ENCODE measurements around the gene SIRT7. TPM values are rescaled to one million over a fixed set of nuclear protein-coding genes. Genes with fewer than 3 reads are reported as not detected.

Gene SIRT7
- total RNA-seq, 1 experiment from 2014 or later: 24.2 TPM

DNA sequence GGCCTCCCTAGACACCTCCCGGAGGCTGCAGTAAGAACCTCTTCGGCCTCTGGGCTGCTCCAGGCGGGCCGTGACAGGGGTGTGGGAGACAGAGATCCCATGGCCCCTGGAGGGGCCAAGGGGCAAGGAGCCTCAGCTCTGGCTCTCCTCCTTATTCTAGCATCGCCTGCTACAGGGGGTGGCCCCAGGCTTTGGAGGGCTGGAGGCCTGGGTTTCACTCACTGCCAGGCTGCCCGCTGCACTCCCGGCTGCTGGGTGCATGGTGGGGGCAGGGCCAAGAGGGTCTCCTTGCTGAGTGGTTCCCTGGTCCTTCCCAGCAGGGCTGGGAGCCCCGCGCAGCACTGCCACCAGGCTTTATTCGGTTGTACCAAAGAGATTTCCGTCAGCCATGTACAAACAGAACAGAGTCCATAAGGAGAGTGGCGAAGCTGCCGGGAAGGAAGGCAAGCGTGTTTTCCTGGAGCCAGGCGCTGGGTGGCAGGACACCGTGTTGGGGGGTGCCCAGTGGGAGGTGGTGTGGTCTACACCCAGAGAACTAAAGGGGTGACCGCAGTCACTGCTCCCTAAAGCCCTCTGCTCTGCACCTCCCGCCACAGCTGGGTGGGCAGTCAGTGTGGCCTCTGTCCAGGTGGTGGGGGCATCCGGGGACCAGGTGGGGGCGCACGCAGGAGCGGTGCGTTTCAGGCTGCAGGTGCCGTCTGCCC lies 13.9 kb downstream of the SIRT7 start:
- ChIA-PET POLR2A (no interaction called here), CTCF (interaction anchor here (1.3 kb wide), 1 partner anchor 34 kb away, joined by 5 read pairs; no protein-coding TSS in a partner anchor)
- H3K27ac Mint-ChIP-seq: no peak overlapping the region
- ATAC-seq: no peak
- TF ChIP-seq ARID4B (CRISPR knock-in tag; IDR thresholded peaks at IDR 0.05; ENCODE audit: borderline replicate concordance): no peak
- TF ChIP-seq NR3C1 (CRISPR knock-in tag; conservative IDR thresholded peaks at IDR 0.05; ENCODE audit: low read depth): no peak
- TF ChIP-seq CREB1 (CRISPR knock-in tag; IDR thresholded peaks at IDR 0.05): no peak
- TF ChIP-seq SOX15 (CRISPR knock-in tag; IDR thresholded peaks at IDR 0.05): no peak
- TF ChIP-seq PRDM15 (CRISPR knock-in tag; IDR thresholded peaks at IDR 0.05): no peak
- TF ChIP-seq KAT7 (CRISPR knock-in tag; IDR thresholded peaks at IDR 0.05; ENCODE audit: borderline replicate concordance): no peak
- no peak for TF ChIP-seq FOXP1 (CRISPR knock-in tag; IDR thresholded peaks at IDR 0.05; ENCODE audit: borderline replicate concordance)
- no peak for DNase-seq (ENCODE audit: low spot score)
- H3K4me3 Mint-ChIP-seq: no peak overlapping the region
- H3K36me3 Mint-ChIP-seq: peaks cover 7% of the 10 kb centered on the region; the same call in 1 of the 2 replicates
- H3K27me3 Mint-ChIP-seq (ENCODE audit: low read depth): peaks cover 13% of the 10 kb centered on the region
- H3K9me3 Mint-ChIP-seq: no peaks in the 10 kb centered on the region
- no peaks in the 10 kb centered on the region for H3K4me1 Mint-ChIP-seq

DNA sequence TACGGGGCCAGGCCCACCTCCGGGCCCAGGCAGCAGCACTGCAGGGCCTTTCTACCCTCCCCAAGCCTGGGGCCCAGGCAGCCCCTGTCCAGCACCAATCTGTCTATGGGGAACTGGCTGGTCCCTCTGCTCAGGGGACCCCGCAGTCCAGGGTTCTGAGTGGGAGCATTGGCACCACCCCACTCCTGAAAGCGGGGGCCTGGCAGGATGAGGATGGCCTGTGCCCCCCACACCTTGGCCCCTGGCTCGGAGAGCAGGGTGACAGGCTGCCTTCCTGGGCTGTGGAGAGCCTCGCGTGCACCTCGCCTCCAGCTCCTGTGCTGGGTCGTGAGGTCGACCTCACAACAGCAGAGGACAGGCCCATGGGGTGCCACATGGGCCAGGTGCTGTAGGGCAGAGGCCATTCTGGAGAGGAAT lies 14.6 kb downstream of the SIRT7 start:
- POLR2A ChIA-PET: no interaction called here
- peaks cover 8% of the 10 kb centered on the region; the same call in 1 of the 2 replicates for H3K36me3 Mint-ChIP-seq
- DNase-seq (ENCODE audit: low spot score): no peak
- no peaks in the 10 kb centered on the region for H3K4me1 Mint-ChIP-seq
- H3K27me3 Mint-ChIP-seq (ENCODE audit: low read depth): peaks cover 13% of the 10 kb centered on the region
- no peak overlapping the region for H3K27ac Mint-ChIP-seq
- H3K4me3 Mint-ChIP-seq: no peak overlapping the region
- no peaks in the 10 kb centered on the region for H3K9me3 Mint-ChIP-seq
- CTCF ChIA-PET: interaction anchor here (0.8 to 1.3 kb wide), 2 partner anchors 11 to 34 kb away, joined by 3 to 5 read pairs; no protein-coding TSS in a partner anchor
- TF ChIP-seq GABPB1 (CRISPR knock-in tag; IDR thresholded peaks at IDR 0.05) (0 out of 2 replicates have a peak, but pooled peaks have one; percentile 2), ZNF121 (CRISPR knock-in tag; IDR thresholded peaks at IDR 0.05) (no peak), ZNF219 (CRISPR knock-in tag; IDR thresholded peaks at IDR 0.05; ENCODE audit: borderline replicate concordance) (no peak)
- ATAC-seq: no peak

GRCh38 chr17:81902653-81903414 lies 15.1 kb downstream of the SIRT7 start:
- Mint-ChIP-seq H3K36me3 (peaks cover 14% of the 10 kb centered on the region), H3K27me3 (ENCODE audit: low read depth) (peaks cover 13% of the 10 kb centered on the region), H3K4me3 (peak overlapping the region; percentile 48), H3K9me3 (no peaks in the 10 kb centered on the region), H3K27ac (no peak overlapping the region), H3K4me1 (no peaks in the 10 kb centered on the region)
- DNase-seq (ENCODE audit: low spot score) (peak; percentile 54), ATAC-seq (peak; percentile 44)
- CTCF ChIA-PET: interaction anchor here (0.6 to 1.8 kb wide), 5 partner anchors 11 to 117 kb away, joined by 3 to 5 read pairs (median 3); no protein-coding TSS in a partner anchor
- POLR2A ChIA-PET: interaction anchor here (1.5 kb wide), 1 partner anchor 33 kb away, joined by 4 read pairs; no protein-coding TSS in a partner anchor
- TF ChIP-seq, protein P1, sequence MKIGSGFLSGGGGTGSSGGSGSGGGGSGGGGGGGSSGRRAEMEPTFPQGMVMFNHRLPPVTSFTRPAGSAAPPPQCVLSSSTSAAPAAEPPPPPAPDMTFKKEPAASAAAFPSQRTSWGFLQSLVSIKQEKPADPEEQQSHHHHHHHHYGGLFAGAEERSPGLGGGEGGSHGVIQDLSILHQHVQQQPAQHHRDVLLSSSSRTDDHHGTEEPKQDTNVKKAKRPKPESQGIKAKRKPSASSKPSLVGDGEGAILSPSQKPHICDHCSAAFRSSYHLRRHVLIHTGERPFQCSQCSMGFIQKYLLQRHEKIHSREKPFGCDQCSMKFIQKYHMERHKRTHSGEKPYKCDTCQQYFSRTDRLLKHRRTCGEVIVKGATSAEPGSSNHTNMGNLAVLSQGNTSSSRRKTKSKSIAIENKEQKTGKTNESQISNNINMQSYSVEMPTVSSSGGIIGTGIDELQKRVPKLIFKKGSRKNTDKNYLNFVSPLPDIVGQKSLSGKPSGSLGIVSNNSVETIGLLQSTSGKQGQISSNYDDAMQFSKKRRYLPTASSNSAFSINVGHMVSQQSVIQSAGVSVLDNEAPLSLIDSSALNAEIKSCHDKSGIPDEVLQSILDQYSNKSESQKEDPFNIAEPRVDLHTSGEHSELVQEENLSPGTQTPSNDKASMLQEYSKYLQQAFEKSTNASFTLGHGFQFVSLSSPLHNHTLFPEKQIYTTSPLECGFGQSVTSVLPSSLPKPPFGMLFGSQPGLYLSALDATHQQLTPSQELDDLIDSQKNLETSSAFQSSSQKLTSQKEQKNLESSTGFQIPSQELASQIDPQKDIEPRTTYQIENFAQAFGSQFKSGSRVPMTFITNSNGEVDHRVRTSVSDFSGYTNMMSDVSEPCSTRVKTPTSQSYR (CRISPR knock-in tag; IDR thresholded peaks at IDR 0.05): 0 out of 2 replicates have a peak, but pooled peaks have one; percentile 18
- no peak for TF ChIP-seq ZMAT4 (CRISPR knock-in tag; IDR thresholded peaks at IDR 0.05)
- no peak for TF ChIP-seq E2F4 (CRISPR knock-in tag; IDR thresholded peaks at IDR 0.05; ENCODE audit: borderline replicate concordance, low read depth)
- TF ChIP-seq GABPB1 (CRISPR knock-in tag; IDR thresholded peaks at IDR 0.05): peak; percentile 13; the same call in 1 of the 2 replicates
- TF ChIP-seq, protein P2, sequence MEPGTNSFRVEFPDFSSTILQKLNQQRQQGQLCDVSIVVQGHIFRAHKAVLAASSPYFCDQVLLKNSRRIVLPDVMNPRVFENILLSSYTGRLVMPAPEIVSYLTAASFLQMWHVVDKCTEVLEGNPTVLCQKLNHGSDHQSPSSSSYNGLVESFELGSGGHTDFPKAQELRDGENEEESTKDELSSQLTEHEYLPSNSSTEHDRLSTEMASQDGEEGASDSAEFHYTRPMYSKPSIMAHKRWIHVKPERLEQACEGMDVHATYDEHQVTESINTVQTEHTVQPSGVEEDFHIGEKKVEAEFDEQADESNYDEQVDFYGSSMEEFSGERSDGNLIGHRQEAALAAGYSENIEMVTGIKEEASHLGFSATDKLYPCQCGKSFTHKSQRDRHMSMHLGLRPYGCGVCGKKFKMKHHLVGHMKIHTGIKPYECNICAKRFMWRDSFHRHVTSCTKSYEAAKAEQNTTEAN (CRISPR knock-in tag; IDR thresholded peaks at IDR 0.05): 0 out of 2 replicates have a peak, but pooled peaks have one; percentile 20
